Left lobe of liver (tissue), 2 donors: ENCODE data around the gene AGAP6. TPM values are rescaled to one million over a fixed set of nuclear protein-coding genes. Genes with fewer than 3 reads are reported as not detected.
"Not testable (repeated sequence)": the region's sequence is repeated elsewhere in the genome, so short reads cannot be mapped to it uniquely, and the experiment has no call there.

Experiments used
- ATAC-seq: fragments of 200-7000 bp; cut with Tn5 transposase; one replicate; pipeline ENCODE4 v1.9.1; 2020; ENCODE audit warnings: mild to moderate bottlenecking, moderate library complexity
- DNase-seq: peaks from one replicate; pipeline ENCODE4 v3.0.0-alpha.2; 2020; ENCODE audit warnings: low spot score
- total RNA-seq: library from RNA; stranded (reverse); gene quantifications from one replicate; pipeline ENCODE4 v1.2.1, GENCODE V29; 2021
- donor health status: DM: no; HTN: no; CAD: no; lungs with moderate emphysema.
- donor health status: DM: no; HTN: yes; CAD: no.

Gene AGAP6
- 10.6 TPM for total RNA-seq

DNA sequence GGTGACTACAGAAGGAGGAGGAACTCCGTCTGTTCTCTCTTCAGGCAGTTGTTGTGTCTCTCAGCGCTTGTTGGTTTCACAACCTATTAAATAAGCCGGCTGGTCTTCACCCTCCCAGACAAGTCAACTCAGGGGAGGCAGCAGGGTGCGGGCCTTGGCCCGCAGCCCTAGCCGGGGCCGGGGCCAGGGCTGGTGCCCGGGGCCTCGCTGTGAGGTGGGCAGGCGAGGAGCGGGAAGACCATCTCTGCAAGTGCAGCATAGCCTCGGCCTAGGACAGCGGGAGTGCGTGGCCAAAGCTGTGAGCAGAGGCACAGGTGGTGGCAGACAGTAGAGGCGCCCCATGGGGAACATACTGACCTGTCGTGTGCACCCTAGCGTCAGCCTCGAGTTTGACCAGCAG is at the start of gene AGAP6:
AGAP6 (plus strand) TSS at position 31 of the 400 bp plus-strand sequence; CDS start at position 341, 310 bp downstream.
- ATAC-seq: not testable (repeated sequence)

DNA sequence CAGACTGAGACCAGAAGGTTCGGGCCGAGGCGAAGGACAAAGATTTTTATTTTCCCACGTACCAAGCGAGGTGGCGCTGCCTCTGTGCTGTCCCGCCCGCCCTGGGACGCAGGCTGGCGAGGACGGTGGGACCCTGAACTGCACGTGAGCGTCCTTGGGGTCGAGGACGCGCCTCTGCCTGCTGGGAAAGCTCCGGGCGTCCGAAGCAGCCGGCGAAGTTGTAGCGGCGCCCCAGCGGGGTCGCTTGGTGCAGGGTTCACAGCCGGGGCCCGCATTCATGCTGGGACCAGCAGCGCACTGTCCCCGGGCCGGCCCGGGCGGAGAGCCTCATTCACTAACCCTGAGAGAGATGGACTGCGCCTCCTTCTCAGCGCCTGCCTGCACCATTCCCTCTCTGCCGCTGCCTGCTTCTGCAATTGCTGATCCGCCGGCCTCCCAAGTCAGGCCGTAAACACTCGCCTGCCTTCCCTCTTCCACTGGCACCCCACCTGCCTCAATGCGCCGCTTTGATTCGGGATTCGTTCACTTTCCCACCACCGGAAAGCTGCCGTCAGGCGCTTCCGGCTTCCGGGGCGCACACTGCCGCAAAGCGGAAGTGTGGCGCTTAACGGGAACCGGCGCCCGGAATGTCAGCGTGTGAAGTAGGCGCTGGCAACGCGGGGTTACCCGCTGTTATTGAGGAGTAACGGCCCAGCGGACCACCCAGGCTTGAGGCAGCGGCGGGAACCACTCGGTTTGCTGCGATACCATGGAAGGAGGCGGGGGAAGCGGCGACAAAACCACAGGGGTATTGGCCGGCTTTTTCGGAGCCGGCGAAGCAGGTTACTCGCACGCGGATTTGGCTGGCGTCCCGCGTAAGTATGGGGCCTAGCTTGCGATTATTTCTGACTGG is 46.5 kb upstream of the AGAP6 start, which contains the start of the genes PARG and TIMM23B:
PARG (minus strand) TSS at position 581 of the 892 bp plus-strand sequence; CDS start at position 279, 302 bp downstream.
TIMM23B (plus strand) TSS at position 607 of the 892 bp plus-strand sequence; CDS start at position 749, 142 bp downstream.
- ATAC-seq: peak; percentile 96
- peak; percentile 89 for DNase-seq

More for the DNA sequence above, at the start of gene AGAP6:
- DNase-seq: not testable (repeated sequence)

DNA sequence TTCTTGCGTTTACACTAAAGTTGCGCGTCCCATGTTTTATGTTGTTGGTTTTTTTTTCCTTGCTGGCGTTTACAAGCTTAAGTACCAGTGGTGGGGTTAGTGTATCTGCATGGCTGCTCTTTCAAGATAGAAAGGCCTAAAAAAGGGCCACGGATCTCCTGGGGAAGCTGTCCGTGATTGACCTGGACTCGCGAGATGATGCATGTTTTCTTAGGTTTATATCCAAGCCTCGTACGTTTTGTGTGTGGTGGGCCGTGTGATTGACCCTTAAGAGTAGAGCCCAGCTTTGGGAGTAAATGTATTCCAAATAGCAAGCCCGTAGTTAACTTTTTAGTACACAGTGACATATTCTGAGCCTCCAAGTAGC is 45.9 kb upstream of the AGAP6 start:
- DNase-seq: not testable (repeated sequence)
- ATAC-seq: peak; percentile 36

DNA sequence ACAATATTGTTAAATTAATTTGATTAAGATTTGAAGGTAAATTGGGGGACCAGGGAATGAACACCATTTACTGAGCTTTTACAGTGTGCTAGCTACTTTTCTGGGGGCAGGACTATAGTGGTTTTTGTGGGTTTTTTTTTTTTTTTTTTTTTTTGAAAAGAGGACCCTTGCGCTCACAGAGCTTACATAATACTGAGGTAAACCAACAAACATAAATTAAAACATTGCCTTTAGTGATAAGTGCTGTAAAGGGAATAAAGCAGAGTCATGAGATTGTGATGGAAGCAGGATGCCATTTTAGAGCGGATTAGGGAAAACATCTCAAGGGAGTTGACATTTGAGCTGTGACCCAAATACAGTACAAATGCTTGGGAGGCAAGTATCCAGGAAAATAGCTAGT is 44.6 kb upstream of the AGAP6 start:
- ATAC-seq, DNase-seq: not testable (repeated sequence)

DNA sequence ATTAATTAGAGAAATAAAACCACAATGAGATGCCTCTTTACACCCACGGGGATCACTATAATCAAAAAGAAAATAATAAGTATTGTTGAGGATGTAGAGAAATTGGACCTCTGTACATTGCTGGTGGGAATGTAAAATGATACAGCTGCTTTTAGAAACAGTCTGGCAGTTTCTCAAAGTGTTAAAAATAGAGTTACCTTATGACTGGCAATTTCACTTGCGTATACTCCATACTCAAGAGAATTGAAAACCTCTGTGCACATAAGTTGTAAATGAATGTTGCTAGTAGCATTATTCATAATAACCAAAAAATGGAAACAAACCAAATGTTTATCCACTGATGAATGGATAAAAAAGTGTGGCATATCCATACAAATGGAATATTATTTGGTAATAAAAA is 40.1 kb upstream of the AGAP6 start:
- not testable (repeated sequence) for DNase-seq, ATAC-seq

DNA sequence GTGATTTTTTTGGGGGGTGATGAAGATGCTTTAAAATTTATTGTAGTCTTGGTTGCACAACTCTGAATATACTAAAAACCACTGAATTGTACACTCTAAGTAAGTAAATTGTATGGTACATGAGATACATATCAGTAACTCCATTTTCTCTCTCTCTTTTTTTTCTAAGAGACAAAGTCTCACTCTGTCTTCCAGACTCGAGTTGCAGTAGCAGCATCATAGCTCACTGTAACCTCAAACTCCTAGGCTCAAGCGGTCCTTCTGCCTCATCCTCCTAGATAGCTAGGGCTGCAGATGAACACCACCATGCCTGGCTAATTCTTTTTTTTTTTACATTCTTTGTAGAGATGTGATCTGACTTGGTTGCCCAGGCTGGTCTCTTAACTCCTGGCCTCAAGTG is 39.5 kb upstream of the AGAP6 start:
- not testable (repeated sequence) for ATAC-seq, DNase-seq

DNA sequence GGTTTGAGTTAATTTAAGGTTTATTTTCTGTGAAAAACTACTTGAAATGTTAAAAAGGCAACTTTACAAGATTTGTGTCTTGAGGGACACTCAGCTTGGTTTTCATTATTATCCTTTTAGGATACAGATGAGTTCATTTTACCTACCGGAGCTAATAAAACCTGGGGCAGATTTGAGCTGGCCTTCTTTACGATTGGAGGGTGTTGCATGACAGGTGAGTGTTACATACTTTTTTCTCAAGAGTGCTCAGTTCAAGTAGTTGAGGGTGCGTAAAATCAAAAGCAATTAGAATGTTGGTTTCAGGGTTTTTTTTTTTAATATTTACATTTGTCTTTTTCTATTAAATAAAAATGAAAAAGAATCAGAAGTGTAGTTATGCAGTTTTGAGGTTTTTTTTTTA is 36.2 kb upstream of the AGAP6 start:
- not testable (repeated sequence) for ATAC-seq, DNase-seq

DNA sequence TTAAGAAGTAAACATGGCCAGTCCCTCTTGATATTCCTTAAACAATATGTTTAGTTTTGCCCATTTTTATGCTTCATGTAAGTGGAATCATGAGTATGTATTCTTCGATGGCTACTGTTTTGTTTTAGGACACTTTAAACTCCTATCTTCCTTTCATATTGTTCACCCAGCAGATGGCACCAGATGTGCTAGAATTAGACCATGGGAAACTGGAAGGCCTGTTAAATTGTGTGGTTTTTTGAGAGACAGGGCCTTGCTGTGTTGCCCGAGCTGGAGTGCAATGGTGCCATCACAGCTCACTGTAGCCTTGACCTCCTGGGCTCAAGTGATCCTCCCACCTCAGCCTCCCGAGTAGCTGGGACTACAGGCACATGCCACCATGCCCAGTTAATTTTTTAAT is 35.1 kb upstream of the AGAP6 start:
- not testable (repeated sequence) for DNase-seq
- ATAC-seq: peak; percentile 71

DNA sequence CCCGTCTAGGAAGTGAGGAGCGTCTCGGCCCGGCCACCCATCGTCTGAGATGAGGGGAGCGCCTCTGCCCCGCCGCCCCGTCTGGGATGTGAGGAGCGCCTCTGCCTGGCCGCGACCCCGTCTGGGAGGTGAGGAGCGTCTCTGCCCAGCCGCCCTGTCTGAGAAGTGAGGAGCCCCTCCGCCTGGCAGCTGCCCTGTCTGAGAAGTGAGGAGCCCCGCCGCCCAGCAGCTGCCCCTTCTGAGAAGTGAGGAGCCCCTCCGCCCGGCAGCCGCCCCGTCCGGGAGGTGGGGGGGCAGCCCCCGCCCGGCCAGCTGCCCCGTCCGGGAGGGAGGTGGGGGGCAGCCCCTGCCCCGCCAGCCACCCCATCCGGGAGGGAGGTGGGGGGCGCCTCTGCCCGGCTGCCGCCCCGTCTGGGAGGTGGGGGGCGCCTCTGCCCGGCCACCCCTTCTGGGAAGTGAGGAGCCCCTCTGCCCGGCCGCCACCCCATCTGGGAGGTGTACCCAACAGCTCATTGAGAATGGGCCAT is 17.8 kb upstream of the AGAP6 start:
- ATAC-seq, DNase-seq: not testable (repeated sequence)

DNA sequence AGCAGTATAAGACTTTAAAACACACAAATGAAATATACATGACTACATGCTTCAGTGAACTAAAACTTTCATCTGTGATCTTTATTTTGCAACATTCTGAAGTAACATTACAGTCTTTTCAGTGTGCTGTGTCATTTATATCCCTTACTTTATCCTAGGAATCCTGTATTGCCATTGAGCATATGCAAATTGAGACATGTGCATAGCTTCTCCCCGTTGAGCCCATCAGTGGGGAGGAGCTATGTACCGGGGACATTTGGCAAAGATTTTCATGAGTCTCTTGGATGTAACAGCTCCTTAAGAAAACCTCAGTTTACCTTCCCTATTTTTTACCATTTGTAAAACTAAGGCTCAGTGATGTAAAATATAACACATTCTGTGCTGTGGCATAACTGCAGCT is 16.7 kb upstream of the AGAP6 start:
- DNase-seq, ATAC-seq: not testable (repeated sequence)

DNA sequence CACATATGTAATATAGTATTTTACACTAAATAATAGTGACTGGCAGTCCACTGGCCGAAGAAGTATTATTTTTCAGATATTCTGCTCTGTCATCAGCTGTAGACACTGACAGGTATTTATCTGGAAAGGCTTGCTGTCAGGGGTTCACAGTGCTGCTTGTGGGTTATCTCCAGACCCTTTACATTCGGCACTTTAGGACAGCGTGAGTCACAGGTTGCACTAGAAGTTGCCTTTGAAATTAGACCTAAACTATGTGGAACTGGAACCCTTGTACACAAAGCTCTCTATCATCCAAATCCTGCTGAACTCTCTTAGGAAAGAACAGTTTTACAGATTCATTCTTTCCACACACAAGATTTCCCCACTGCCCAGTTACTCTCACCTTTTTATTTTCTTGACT is 16.1 kb upstream of the AGAP6 start:
- not testable (repeated sequence) for DNase-seq, ATAC-seq

DNA sequence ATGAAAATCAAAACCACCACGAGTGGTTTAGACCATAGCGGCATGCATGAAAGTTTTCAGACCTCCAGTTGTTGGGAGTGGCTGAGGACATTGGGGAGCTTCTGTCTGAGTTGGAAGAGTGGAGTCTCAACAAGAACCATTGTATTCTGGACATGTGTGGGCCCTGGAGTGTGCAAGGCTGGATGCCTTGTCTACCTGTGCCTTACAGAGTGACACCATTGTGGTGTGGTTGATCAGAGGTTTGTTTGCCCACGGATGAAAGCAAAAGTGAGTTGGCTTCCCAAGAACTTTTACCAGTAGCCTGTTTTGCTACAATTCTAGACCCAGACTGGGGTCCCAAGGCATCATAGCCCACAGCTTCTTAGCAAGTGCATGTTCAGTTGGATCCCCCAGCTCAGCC is 10.4 kb upstream of the AGAP6 start:
- not testable (repeated sequence) for DNase-seq, ATAC-seq

DNA sequence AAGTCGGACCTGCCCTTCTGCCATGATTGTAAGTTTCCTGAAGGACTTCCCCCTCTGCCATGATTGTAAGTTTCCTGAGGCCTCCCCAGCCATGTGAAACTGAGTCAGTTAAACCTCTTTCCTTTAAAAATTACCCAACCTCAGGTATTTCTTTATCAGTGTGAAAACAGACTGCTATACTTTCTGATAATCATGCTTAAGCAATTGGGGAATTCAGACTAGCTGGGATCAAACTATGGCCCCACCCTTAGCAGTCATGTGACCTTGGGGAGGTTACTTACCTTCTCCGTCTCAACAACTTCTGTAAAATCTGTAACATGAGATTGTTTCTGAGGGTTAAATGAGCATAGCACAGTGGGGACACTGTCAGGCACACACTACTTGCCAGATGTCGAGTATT is 999 bp upstream of the AGAP6 start:
- ATAC-seq, DNase-seq: not testable (repeated sequence)

DNA sequence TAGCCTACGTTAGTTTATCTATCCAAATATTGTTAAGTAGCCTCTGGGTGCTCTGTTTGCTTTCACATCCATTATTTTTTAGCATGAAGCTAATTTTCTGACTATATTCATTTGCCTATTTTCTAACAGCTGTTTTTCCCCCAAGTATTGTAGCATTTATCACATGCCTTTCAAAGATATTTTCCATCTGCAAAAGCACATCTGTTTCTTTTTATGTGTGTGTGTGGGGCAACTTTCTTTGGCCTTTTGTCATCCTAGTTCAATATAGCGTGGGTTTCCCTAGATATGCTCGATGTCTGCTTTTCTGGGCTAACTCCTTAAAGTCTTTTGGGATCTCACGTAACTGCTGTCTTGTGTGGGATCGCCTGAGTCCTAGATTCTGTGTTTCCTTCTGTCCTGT is 7.1 kb downstream of the AGAP6 start:
- DNase-seq, ATAC-seq: not testable (repeated sequence)

DNA sequence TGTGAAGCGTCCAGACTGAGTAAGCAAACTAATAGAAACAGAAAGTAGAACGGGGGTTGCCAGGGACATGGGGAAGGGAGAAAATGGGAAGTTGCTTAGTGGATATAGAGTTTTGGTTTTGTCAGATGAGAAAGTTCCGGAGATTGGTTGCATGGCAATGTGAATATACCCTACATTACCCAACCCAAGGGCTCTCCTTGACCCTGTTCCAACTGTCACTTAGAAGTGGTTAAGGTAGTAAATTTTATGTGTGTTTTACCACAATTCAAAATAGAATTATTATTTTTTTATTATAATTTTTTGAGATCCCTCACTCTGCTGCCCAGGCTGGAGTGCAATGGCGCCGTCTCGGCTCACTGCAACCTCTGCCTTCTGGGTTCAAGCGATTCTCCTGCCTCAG is 25.8 kb downstream of the AGAP6 start:
- not testable (repeated sequence) for DNase-seq, ATAC-seq

DNA sequence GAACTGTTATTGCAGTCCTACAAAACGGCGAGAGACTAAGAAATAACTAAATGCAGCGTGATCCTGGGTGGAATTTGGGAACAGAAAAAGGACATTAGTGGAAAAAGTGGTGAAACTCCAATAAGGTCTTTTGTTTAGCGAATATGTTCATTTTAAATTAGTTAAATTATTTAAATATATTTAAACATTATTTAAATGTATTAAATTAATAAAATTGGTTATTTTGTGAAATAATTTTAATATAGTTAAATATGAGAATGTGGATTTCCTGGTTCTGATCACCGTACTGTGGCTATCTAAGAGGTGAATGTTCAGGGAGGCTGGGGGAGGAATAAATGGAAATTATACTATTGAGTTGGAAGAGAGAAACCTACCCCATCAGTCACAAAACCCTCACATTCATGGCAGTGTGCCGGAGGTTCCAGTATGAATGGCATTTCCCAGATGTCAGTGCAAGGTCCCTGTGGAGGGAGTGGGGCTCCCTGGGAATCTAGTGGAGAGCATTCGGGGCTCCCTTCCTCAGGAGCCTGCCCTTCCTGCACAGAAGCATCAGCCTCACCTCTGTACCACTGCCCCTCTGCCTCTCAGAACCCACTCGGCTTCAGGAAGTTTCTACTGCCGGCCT is 27.5 kb downstream of the AGAP6 start:
- not testable (repeated sequence) for DNase-seq, ATAC-seq

DNA sequence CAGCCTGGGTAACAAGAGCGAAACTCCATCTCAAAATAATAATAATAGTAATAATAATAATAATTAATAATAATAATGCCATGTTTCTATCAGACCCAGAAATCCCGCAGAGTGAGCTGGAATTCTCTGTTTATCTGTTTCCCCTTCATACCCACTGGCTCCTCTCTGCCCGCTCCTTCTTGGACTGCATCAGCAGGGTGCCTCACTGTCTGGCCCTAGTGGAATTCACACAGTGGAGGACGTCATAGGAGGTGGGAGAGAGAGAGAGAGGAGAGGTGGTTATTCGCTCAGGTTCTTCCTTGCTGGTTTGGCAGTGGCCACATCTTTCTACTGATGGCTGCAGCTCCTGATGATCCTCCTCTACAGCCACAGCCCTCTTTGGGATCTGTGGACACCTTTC is 28.7 kb downstream of the AGAP6 start:
- not testable (repeated sequence) for ATAC-seq, DNase-seq

DNA sequence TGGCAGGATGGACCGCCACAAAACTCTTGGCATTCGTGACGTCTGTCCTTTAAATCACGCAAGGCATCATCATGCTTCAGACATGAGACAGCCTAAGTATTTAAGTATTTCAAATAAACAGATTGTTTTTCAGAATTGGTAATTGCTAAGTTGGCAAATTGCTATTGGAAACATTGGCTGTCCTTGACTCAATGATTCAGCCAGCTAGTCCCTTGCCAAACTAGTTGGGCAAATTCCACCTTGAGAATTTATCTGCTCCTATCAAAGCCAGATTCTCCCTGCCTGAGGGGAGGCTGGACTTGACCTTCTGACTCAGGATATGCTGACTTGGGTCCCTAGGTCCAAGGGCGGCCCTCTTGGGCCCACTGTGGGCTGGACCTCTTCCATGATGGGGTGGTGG is 29.4 kb downstream of the AGAP6 start:
- DNase-seq, ATAC-seq: not testable (repeated sequence)

DNA sequence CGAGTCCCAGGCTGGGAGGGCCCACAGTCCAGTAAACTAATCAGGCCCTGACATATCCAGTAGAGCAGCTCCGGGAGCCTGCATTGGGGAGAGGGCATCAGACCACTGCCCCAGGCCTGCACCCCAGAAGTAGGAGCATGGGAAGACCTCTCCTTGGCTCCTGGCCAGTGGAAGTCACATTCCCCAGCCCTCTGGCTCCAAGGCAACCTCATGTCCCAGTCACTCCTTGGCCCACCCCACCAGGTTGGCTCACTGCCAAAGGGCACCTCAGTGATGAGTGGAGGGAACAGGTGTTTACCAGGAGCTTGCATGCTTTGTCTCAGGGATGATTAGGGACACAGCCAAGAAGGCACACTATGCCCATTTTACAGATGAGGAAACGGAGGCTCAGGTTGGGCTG is 31.1 kb downstream of the AGAP6 start:
- DNase-seq, ATAC-seq: not testable (repeated sequence)

DNA sequence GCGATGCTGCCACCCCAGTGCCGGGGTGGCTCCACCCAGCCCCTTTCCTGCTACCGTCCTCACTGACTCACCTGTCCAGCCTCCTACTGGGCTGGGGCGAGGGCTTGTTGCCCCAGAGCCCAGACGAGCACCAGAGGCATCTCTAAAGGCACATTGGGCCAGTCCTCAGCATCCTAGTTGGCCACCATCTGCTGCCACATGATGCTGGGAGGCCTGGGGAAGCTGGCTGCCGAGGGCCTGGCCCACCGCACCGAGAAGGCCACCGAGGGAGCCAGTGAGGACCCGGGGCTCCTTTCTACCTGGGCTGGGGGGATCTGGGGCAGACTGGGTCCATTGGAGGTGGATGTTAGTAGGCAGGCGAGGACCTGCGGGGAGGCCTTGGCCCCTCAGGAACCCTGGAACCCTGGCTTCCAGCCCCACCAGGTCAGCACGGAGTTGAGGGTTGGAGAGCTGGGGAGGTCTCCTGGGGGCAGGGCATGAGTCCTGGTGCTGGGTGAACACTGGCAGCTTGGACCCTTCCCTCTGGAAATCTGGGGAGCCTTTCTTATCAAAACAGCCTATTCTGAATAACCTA is 32.3 kb downstream of the AGAP6 start:
- not testable (repeated sequence) for ATAC-seq, DNase-seq

DNA sequence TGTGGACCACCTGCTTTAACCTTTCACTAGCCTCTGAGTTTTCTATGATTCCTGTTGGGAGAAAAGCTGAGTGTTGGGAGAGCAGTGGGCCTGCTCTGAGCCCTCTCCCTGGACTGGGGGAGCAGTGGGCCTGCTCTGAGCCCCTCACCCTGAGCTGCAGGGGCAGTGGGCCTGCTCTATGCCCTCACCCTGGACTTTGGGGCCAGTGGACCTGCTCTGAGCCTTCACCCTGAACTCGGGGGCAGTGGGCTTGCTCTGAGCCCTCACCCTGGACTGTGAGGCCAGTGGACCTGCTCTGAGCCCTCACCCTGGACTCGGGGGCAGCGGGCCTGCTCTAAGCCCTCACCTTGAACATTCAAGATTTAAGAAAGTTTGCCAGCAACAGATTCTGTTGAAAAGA is 33.4 kb downstream of the AGAP6 start:
- ATAC-seq (no peak), DNase-seq (no peak)
